Measurements from ENCODE around the gene PHLDB3. TPM values are rescaled to one million over a fixed set of nuclear protein-coding genes. Genes with fewer than 3 reads are reported as not detected.
A peak's percentile ranks its signal among the peaks of the same experiment; 100 is the strongest.

The PHLDB3 gene
- total and polyA plus RNA-seq, 2 experiments from 2014 or later: 22.2 to 23.4 TPM

DNA sequence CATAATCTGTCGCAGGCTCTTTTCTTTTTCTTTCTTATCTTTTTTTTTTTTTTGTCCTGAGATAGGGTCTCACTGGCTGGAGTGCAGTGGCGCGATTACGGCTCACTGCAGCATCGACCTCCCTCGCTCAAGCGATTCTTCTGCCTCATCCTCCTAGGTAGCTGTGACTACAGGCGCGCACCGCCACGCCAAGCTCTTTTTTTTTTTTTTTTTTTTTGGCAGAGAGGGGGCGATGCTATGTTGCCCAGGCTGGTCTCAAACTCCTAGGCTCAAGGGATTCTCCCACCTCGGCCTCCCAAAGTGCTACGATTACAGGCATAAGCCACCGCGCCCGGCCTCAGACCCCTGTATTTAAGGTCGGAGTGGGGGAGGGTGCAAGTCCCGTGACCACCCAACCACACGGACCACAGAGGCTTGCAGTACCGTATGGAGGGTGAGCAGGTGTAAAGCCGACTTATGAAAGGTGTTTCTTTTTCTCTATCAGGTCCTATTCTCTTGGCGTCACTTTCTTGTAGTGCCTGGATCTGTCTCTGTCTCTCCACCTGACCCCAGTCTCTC, 2.0 kb downstream of the PHLDB3 start:
- Histone ChIP-seq H2AFZ (no peak overlapping the region), H3K79me2 (peaks cover 12% of the 10 kb centered on the region), H3K4me2 (peak overlapping the region; percentile 91), H3K27me3 (no peaks in the 10 kb centered on the region), H4K20me1 (ENCODE audit: insufficient read depth, poor library complexity, severe bottlenecking) (no peaks in the 10 kb centered on the region), H3K9me3 (ENCODE audit: low read depth) (no peaks in the 10 kb centered on the region), H3K4me1 (ENCODE audit: insufficient read depth) (peaks cover 23% of the 10 kb centered on the region), H3K9me2 (replicated peaks; ENCODE audit: insufficient read depth) (no peaks in the 10 kb centered on the region), H3K36me3 (replicated peaks; ENCODE audit: insufficient read depth, low read depth) (no peaks in the 10 kb centered on the region), H3K4me3 (no peak overlapping the region), H3K27ac (no peak overlapping the region)
- WGBS (ENCODE audit: low lambda C conversion rate, missing lambda C conversion rate): 93% methylated on average over 23 of the region's 23 CpGs
- DNase-seq (ENCODE audit: low spot score): no peak
- TF ChIP-seq, protein P1, sequence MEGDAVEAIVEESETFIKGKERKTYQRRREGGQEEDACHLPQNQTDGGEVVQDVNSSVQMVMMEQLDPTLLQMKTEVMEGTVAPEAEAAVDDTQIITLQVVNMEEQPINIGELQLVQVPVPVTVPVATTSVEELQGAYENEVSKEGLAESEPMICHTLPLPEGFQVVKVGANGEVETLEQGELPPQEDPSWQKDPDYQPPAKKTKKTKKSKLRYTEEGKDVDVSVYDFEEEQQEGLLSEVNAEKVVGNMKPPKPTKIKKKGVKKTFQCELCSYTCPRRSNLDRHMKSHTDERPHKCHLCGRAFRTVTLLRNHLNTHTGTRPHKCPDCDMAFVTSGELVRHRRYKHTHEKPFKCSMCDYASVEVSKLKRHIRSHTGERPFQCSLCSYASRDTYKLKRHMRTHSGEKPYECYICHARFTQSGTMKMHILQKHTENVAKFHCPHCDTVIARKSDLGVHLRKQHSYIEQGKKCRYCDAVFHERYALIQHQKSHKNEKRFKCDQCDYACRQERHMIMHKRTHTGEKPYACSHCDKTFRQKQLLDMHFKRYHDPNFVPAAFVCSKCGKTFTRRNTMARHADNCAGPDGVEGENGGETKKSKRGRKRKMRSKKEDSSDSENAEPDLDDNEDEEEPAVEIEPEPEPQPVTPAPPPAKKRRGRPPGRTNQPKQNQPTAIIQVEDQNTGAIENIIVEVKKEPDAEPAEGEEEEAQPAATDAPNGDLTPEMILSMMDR (IDR thresholded peaks at IDR 0.05; ENCODE audit: poor library complexity): no peak
- no peak for TF ChIP-seq EZH2 (IDR thresholded peaks at IDR 0.05; ENCODE audit: borderline replicate concordance)
- no peak for TF ChIP-seq EZH2phosphoT487 (IDR thresholded peaks at IDR 0.05; ENCODE audit: low read depth, severe bottlenecking, unreplicated experiment)

DNA sequence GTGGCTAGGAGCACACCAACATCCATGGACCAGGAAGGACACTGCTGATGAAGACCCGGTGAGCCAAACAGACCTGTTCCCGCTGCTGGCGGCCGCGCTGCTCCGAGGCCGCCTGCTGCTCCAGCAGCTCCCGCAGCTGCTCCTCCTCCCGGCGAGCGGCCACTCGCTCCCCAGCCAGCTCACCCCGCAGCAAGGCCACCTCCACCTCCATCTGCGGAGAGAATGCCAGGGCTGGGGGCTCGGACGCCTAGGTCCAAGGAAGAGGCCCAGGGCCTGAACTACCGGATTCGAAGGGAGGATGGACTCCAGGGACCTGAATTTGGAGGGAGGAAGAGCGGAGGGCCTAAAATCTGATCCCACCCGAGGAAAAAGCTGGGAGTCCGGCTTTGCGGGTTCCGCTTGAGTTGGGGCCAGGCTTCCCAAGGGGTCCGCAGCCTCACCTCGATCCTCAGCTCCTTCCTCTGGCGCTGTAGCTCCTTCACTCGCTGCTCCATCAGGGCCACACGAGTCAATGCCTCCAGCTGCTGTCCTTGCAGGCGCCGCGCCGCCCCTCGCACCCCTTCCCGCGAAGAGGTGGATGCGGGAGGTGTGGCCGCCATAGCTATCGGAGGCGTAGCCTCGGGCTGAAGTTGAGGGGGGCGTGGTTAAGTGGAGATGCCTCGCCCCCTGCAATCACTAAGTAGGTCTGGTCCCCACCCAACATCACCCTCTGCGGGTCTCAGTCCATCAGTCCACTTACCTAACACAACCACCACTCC, 2.7 kb downstream of the PHLDB3 start:
- no peak for DNase-seq (ENCODE audit: low spot score)
- H2AFZ ChIP-seq: no peak overlapping the region
- H3K36me3 ChIP-seq (replicated peaks; ENCODE audit: insufficient read depth, low read depth): no peaks in the 10 kb centered on the region
- no peaks in the 10 kb centered on the region for H3K9me3 ChIP-seq (ENCODE audit: low read depth)
- no peak overlapping the region for H3K27ac ChIP-seq
- peaks cover 23% of the 10 kb centered on the region for H3K4me1 ChIP-seq (ENCODE audit: insufficient read depth)
- 72% methylated on average over 42 of the region's 43 CpGs for WGBS (ENCODE audit: low lambda C conversion rate, missing lambda C conversion rate)
- no peaks in the 10 kb centered on the region for H3K9me2 ChIP-seq (replicated peaks; ENCODE audit: insufficient read depth)
- TF ChIP-seq EZH2phosphoT487 (IDR thresholded peaks at IDR 0.05; ENCODE audit: low read depth, severe bottlenecking, unreplicated experiment) (no peak), EZH2 (IDR thresholded peaks at IDR 0.05; ENCODE audit: borderline replicate concordance) (no peak)
- TF ChIP-seq, protein P1 (IDR thresholded peaks at IDR 0.05; ENCODE audit: poor library complexity): no peak
- peaks cover 12% of the 10 kb centered on the region for H3K79me2 ChIP-seq
- peak overlapping the region; percentile 25 for H3K4me2 ChIP-seq
- no peak overlapping the region for H3K4me3 ChIP-seq
- H4K20me1 ChIP-seq (ENCODE audit: insufficient read depth, poor library complexity, severe bottlenecking): no peaks in the 10 kb centered on the region
- no peaks in the 10 kb centered on the region for H3K27me3 ChIP-seq

DNA sequence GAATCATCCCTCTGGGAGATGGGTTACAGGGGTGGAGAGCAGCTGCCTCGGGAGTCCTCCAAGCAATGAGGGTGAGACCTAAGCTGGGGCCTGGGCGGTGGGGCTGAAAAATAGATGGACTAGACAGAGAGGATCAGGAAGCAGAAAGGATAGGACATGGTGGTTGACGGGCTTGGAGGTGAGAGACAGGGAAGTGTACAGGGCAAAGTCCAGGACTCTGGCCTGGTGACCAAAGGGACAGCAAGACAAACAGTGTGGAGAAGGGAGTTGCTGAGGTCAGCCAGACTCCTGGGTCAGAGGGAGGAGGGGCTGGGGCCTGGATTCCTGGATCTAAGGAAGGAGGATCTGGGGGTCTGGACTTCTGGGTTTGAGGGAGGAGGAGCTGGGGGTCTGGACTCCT, 5.5 kb downstream of the PHLDB3 start:
- no peak overlapping the region for H2AFZ ChIP-seq
- peaks cover 23% of the 10 kb centered on the region for H3K4me1 ChIP-seq (ENCODE audit: insufficient read depth)
- H3K27me3 ChIP-seq: no peaks in the 10 kb centered on the region
- H3K27ac ChIP-seq: peak overlapping the region; percentile 70
- no peak for TF ChIP-seq EZH2 (IDR thresholded peaks at IDR 0.05; ENCODE audit: borderline replicate concordance)
- TF ChIP-seq, protein P1 (IDR thresholded peaks at IDR 0.05; ENCODE audit: poor library complexity): no peak
- TF ChIP-seq EZH2phosphoT487 (IDR thresholded peaks at IDR 0.05; ENCODE audit: low read depth, severe bottlenecking, unreplicated experiment): no peak
- DNase-seq (ENCODE audit: low spot score): peak; percentile 58
- WGBS (ENCODE audit: low lambda C conversion rate, missing lambda C conversion rate): 78% methylated on average over 3 of the region's 3 CpGs
- no peaks in the 10 kb centered on the region for H3K9me3 ChIP-seq (ENCODE audit: low read depth)
- peaks cover 12% of the 10 kb centered on the region for H3K79me2 ChIP-seq
- no peaks in the 10 kb centered on the region for H3K36me3 ChIP-seq (replicated peaks; ENCODE audit: insufficient read depth, low read depth)
- H3K4me2 ChIP-seq: no peak overlapping the region
- no peaks in the 10 kb centered on the region for H3K9me2 ChIP-seq (replicated peaks; ENCODE audit: insufficient read depth)
- no peak overlapping the region for H3K4me3 ChIP-seq
- no peaks in the 10 kb centered on the region for H4K20me1 ChIP-seq (ENCODE audit: insufficient read depth, poor library complexity, severe bottlenecking)

Data from hepatocyte (in vitro differentiated cells).